NOMO-1 treated with dmso at 0.1 percent for 144 hours (cell line): Measurements from ENCODE around the gene ADAM15.

Source experiments
- DNase-seq: peaks from one replicate; lab custom pipeline; 2025; ENCODE audit not compliant: unreplicated experiment; lab: John Stamatoyannopoulos, UW

ADAM15 gene

GRCh38 chr1:155070721-155071569 is 19.8 kb downstream of the ADAM15 start:
- DNase-seq: peak; percentile 71

GRCh38 chr1:155071701-155072100 is 20.6 kb downstream of the ADAM15 start:
- DNase-seq: no peak

GRCh38 chr1:155072531-155073289 is 21.6 kb downstream of the ADAM15 start:
- DNase-seq: no peak

- no peak for DNase-seq
These were observed 22.5 kb downstream of the ADAM15 start for GRCh38 chr1:155073377-155074242.

GRCh38 chr1:155075535-155075934 is 24.4 kb downstream of the ADAM15 start:
- DNase-seq: no peak

GRCh38 chr1:155076371-155076770 is 25.3 kb downstream of the ADAM15 start:
- DNase-seq: no peak

- no peak for DNase-seq
These were observed 26.2 kb downstream of the ADAM15 start for GRCh38 chr1:155077346-155077745.

- DNase-seq: no peak
These were observed 26.8 kb downstream of the ADAM15 start for GRCh38 chr1:155077758-155078445.

GRCh38 chr1:155078469-155079209 is 27.5 kb downstream of the ADAM15 start, which contains the start of gene EFNA3:
EFNA3 (plus strand) TSS chr1:155078837; CDS start chr1:155078942, 105 bp downstream.
- DNase-seq: no peak

- no peak for DNase-seq
These were observed 28.0 kb downstream of the ADAM15 start for GRCh38 chr1:155079210-155079486.

GRCh38 chr1:155079487-155080311 is 28.6 kb downstream of the ADAM15 start:
- no peak for DNase-seq

GRCh38 chr1:155080312-155081228 is 29.5 kb downstream of the ADAM15 start:
- DNase-seq: no peak

GRCh38 chr1:155081472-155082300 is 30.6 kb downstream of the ADAM15 start:
- peak; percentile 21 for DNase-seq

- DNase-seq: no peak
These were observed 31.4 kb downstream of the ADAM15 start for GRCh38 chr1:155082301-155083051.

- DNase-seq: no peak
These were observed 32.0 kb downstream of the ADAM15 start for GRCh38 chr1:155083052-155083541.
